ENCODE measurements around the gene PLD2.

DNA sequence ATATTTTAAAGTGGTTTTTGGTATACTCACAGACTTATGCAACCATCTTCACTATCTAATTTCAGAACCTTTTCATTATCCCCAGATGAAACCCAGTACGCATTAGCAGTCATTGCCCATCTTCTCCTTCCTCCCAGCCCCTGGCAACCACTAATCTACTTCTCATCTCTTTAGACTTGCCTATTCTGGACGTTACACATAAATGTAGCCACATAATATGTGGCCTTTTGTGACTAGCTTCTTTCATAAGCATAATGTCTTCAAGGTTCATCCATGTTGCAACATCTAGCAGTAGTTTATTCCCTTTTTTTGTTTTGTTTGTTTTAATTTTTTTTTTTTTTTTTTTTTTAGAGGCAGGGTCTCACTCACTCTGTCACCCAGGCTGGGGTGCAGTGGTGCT, 63.9 kb downstream of the PLD2 start:
- TF ChIP-seq, protein P1, sequence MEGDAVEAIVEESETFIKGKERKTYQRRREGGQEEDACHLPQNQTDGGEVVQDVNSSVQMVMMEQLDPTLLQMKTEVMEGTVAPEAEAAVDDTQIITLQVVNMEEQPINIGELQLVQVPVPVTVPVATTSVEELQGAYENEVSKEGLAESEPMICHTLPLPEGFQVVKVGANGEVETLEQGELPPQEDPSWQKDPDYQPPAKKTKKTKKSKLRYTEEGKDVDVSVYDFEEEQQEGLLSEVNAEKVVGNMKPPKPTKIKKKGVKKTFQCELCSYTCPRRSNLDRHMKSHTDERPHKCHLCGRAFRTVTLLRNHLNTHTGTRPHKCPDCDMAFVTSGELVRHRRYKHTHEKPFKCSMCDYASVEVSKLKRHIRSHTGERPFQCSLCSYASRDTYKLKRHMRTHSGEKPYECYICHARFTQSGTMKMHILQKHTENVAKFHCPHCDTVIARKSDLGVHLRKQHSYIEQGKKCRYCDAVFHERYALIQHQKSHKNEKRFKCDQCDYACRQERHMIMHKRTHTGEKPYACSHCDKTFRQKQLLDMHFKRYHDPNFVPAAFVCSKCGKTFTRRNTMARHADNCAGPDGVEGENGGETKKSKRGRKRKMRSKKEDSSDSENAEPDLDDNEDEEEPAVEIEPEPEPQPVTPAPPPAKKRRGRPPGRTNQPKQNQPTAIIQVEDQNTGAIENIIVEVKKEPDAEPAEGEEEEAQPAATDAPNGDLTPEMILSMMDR (IDR thresholded peaks at IDR 0.05), result no peak
- TF ChIP-seq POLR2AphosphoS5 (IDR thresholded peaks at IDR 0.05), result no peak
- TF ChIP-seq POLR2A (IDR thresholded peaks at IDR 0.05), result no peak
- TF ChIP-seq EP300 (IDR thresholded peaks at IDR 0.05; ENCODE audit: low read depth), result no peak
